Psoas muscle (tissue), 8 donors: ENCODE measurements around the gene CGB2. TPM values are rescaled to one million over a fixed set of nuclear protein-coding genes. Genes with fewer than 3 reads are reported as not detected.
"Not testable (repeated sequence)": the region's sequence is repeated elsewhere in the genome, so short reads cannot be mapped to it uniquely, and the experiment has no call there.

Experiments
- ATAC-seq, 4 donors: fragments of 200-7000 bp; cut with Tn5 transposase; one replicate each; pipeline ENCODE4 v1.9.1; 2020; ENCODE audit warnings: moderate library complexity in 3 of 4, mild to moderate bottlenecking in 2 of 4
- DNase-seq, 2 donors: peaks; one replicate each; pipeline ENCODE4 v3.0.0-alpha.2; 2020
- H3K27ac ChIP-seq: fragments of 200-600 bp; one replicate; pipeline ENCODE4 v1.8.0; 2022
- H3K27me3 ChIP-seq, 3 donors: fragments of 200-600 bp in 1 of 3; one replicate each; pipeline versions ENCODE4 v1.6.1 to v1.8.0; 2013 to 2022; ENCODE audit warnings: low read length in 2 of 3, mild to moderate bottlenecking in 2 of 3, moderate library complexity in 1 of 3; ENCODE audit not compliant: insufficient read depth in 3 of 3
- H3K36me3 ChIP-seq, 2 donors: fragments of 200-600 bp in 1 of 2; one replicate each; pipeline versions ENCODE4 v1.6.1 to v1.8.0; 2013 to 2022; ENCODE audit warnings: low read depth in 1 of 2, mild to moderate bottlenecking in 1 of 2, moderate library complexity in 1 of 2; ENCODE audit not compliant: insufficient read depth in 1 of 2
- H3K4me1 ChIP-seq: fragments of 200-600 bp; one replicate; pipeline ENCODE4 v1.8.0; 2022
- H3K4me3 ChIP-seq: fragments of 200-600 bp; one replicate; pipeline ENCODE4 v1.8.0; 2022; ENCODE audit warnings: mild to moderate bottlenecking
- H3K9me3 ChIP-seq: fragments of 200-600 bp; one replicate; pipeline ENCODE4 v1.8.0; 2022
- CTCF ChIP-seq: fragments of 200-600 bp; IDR thresholded peaks from one replicate; pipeline ENCODE4 v1.8.0; 2022; ENCODE audit warnings: antibody characterized with exemption
- WGBS, 3 donors: extraction: QIAGEN DNeasy Blood & Tissue Kit; methylation state at CpG; one replicate each; pipeline versions ENCODE4 v1.1.6 to v1.1.7; 2013; 5-methylcytosine and 5-hydroxymethylcytosine counted together
- intact Hi-C, 2 donors: fragments of 100-400 bp; cut with DNase I; formaldehyde crosslinking; loops; one replicate each; pipeline versions ENCODE4 v1.11.0 to v1.14.2; 2022
- long read RNA-seq, 2 donors: library from polyadenylated mRNA; unstranded; transcript quantifications; one replicate each; pipeline ENCODE4 v2.0.0, GENCODE V29; 2021
- polyA plus RNA-seq, 3 donors: library from polyadenylated mRNA; stranded (reverse); fragments of 200-250 nt; gene quantifications; one replicate each; pipeline ENCODE4 v1.2.3, GENCODE V29; 2013
- total RNA-seq, 4 donors: library from RNA; stranded (reverse); fragmentation: NEBNext Ultra II Directional in 2 of 4; extraction: Animal tissue kit (Norgen Biotek cat#: 25700) in 2 of 4; gene quantifications; one replicate each; pipeline versions ENCODE4 v1.2.1 to v1.2.4, GENCODE V29; 2021 to 2023
- donor health status: healthy with polysubstance abuse.
- donor health status: DM: no; HTN: no; CAD: no; lungs with moderate emphysema.
- donor health status: Bipolar disorder and iron deficiency.
- donor health status: healthy.
- donor health status: DM: yes; HTN: yes; CAD: no.
- donor health status: DM: no; HTN: no; CAD: no.
- donor health status: DM: no; HTN: no; CAD: no.
- donor health status: DM: yes; HTN: yes; CAD: no.

Gene CGB2
- total RNA-seq (not detected), polyA plus RNA-seq (under 1 TPM in 1 of 3 donors, not detected in 2; 0.10 TPM)
- long read RNA-seq, donor 1: 0 reads
- long read RNA-seq, donor 2: 0 reads

DNA sequence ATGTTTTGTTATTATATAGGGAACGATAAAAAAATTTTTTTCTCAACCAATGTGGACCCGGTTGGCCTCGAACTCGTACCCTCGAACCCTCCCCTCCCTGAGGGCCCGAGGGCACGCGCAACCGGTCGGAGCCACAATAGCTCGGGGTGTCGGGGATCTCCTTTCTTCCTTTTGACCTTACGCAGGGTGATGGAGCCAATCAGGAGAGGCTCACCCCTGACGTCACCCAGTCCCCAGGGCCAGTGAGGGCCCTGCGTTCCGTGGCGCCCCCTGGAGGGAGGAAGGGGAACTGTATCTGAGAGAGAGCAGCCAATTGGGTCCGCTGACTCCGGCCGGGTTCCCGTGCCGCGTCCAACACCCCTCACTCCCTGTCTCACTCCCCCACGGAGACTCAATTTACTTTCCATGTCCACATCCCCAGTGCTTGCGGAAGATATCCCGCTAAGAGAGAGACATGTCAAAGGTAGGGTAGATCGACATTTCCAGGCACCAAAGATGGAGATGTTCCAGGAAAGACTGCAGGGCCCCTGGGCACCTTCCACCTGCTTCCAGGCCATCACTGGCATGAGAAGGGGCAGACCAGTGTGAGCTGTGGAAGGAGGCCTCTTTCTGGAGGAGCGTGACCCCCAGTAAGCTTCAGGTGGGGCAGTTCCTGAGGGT lies at the start of gene CGB2:
Gene CGB2 (plus strand): TSS at position 249 of the 660 bp plus-strand sequence. CDS start 206 bp downstream, at position 455.
- ATAC-seq: peak in 3 of 4 donors; percentile 19 to 52 (median 40)
- DNase-seq, H3K9me3 ChIP-seq, H3K36me3 ChIP-seq, intact Hi-C loops, H3K4me1 ChIP-seq, H3K4me3 ChIP-seq, H3K27ac ChIP-seq, H3K27me3 ChIP-seq: not testable (repeated sequence)
- peak; percentile 27 for TF ChIP-seq CTCF
- 19 to 21% (median 21%) methylated on average over 27 to 28 of the region's 28 CpGs for WGBS, 3 donors

GRCh38 chr19:48982280-48982679 lies 49.4 kb upstream of the CGB2 start:
- WGBS, 3 donors: 71 to 90% (median 78%) methylated on average over 9 of the region's 9 CpGs
- Histone ChIP-seq H3K27ac (peak overlapping the region; percentile 86), H3K36me3 (peaks cover 3 to 75% of the 10 kb centered on the region in 2 donors), H3K9me3 (no peaks in the 10 kb centered on the region), H3K27me3 (no peaks in the 10 kb centered on the region), H3K4me1 (peaks cover 23% of the 10 kb centered on the region), H3K4me3 (no peak overlapping the region)
- no peak for TF ChIP-seq CTCF
- intact Hi-C loops: no loop called here
- no peak for ATAC-seq
- no peak for DNase-seq

DNA sequence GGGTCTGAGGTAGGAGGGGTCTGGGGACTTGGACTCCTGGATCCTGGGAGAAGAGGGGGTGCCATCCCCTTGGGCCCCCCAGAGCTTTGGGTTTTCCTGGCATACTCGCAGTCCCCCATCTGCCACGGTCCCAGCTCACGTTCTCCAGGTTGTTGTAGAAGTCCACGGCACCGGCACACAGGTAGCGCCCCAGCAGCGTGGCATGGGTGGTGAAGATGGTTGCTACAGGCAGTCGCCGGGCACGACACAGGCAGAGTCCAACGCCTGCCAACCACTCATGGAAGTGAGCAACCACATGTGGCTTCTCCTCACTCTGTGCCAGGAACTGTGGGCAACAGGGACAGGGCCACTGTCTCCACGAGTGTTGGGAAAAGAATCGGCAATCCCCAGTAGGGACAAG lies 46.0 kb upstream of the CGB2 start:
- no peak overlapping the region for H3K4me3 ChIP-seq

DNA sequence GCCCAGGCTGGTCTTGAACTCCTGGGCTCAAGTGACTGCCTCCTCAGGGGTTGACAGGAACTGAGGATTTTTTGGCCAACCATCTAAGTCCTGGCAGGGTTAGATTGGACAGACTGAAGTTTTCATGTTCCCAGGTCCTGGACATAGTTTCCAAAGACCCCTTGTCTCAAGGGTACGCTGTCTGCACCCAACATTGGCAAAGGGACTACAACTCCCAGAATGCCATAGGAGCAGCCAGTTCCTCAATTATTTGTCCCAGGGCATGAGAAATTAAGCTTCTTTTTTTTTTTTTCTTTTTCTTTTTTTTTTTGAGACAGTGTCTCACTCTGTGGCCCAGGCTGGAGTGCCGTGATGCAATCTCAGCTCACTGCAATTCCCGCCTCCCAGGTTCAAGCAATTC lies 45.5 kb upstream of the CGB2 start:
- Histone ChIP-seq H3K36me3 (peaks cover 3 to 80% of the 10 kb centered on the region in 2 donors), H3K9me3 (no peaks in the 10 kb centered on the region), H3K4me1 (peaks cover 41% of the 10 kb centered on the region), H3K27ac (peak overlapping the region; percentile 58), H3K27me3 (no peaks in the 10 kb centered on the region), H3K4me3 (no peak overlapping the region)
- no peak for DNase-seq
- WGBS, 3 donors: 89 to 96% (median 94%) methylated on average over 3 of the region's 3 CpGs
- ATAC-seq: no peak
- TF ChIP-seq CTCF: no peak
- intact Hi-C loops: no loop called here

More for the DNA sequence above, 46.0 kb upstream of the CGB2 start:
- no peak for TF ChIP-seq CTCF
- peaks cover 36% of the 10 kb centered on the region for H3K4me1 ChIP-seq
- 67 to 77% (median 71%) methylated on average over 13 of the region's 13 CpGs for WGBS, 3 donors
- intact Hi-C loops: no loop called here
- no peaks in the 10 kb centered on the region for H3K27me3 ChIP-seq
- peak overlapping the region; percentile 58 for H3K27ac ChIP-seq
- no peaks in the 10 kb centered on the region for H3K9me3 ChIP-seq
- no peak for DNase-seq
- H3K36me3 ChIP-seq: peaks cover 3 to 85% of the 10 kb centered on the region in 2 donors
- no peak for ATAC-seq
